Loucy (cell line): Measurements from ENCODE around the gene DKK2.

Source experiments
- EZH2phosphoT487 ChIP-seq: fragments of 200-600 bp; IDR thresholded peaks from 2 replicates; pipeline ENCODE4 v1.6.1; 2018; ENCODE audit warnings: antibody characterized with exemption, mild to moderate bottlenecking, moderate library complexity, borderline replicate concordance
- TF ChIP-seq, protein P1 (sequence below): fragments of 200-600 bp; sonication (generic); conservative IDR thresholded peaks from 2 replicates; pipeline ENCODE4 v1.5.1; 2014; ENCODE audit warnings: mild to moderate bottlenecking, antibody characterized with exemption, low read length

DNA sequence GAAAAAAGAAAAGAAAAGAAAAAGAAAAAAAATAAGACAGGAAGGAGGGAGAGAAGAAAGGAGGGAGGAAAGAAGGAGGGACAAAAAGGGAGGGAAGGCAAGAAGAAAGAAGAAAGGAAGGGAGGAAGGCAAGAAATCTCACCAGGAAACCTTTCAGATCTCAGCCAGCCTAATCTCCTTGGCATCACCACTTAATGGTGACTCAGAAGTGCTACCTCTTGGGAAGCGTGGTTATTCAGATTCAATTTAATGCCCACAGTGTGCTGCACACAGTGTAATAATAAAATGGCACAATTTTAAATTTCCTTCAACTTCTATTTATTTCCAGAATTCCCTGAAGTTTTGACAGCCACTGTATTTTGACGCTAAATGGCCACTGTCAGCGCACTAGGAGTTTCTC is 50.3 kb downstream of the DKK2 start:
- TF ChIP-seq, protein P1, sequence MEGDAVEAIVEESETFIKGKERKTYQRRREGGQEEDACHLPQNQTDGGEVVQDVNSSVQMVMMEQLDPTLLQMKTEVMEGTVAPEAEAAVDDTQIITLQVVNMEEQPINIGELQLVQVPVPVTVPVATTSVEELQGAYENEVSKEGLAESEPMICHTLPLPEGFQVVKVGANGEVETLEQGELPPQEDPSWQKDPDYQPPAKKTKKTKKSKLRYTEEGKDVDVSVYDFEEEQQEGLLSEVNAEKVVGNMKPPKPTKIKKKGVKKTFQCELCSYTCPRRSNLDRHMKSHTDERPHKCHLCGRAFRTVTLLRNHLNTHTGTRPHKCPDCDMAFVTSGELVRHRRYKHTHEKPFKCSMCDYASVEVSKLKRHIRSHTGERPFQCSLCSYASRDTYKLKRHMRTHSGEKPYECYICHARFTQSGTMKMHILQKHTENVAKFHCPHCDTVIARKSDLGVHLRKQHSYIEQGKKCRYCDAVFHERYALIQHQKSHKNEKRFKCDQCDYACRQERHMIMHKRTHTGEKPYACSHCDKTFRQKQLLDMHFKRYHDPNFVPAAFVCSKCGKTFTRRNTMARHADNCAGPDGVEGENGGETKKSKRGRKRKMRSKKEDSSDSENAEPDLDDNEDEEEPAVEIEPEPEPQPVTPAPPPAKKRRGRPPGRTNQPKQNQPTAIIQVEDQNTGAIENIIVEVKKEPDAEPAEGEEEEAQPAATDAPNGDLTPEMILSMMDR, result no peak
- no peak for TF ChIP-seq EZH2phosphoT487
